GM12875 (cell line): Measurements from ENCODE around the gene LANCL3.

Experiments
- H3K4me3 ChIP-seq: one replicate; pipeline ENCODE4 v1.5.1; 2011; ENCODE audit warnings: low read depth, low read length, control low read depth
- TF ChIP-seq, protein P1 (sequence below): IDR thresholded peaks from 2 replicates; pipeline ENCODE4 v1.5.1; 2011; ENCODE audit warnings: low read depth, mild to moderate bottlenecking, control low read depth, inconsistent platforms, low read length, moderate library complexity, borderline replicate concordance; ENCODE audit not compliant: insufficient read depth

LANCL3 gene

DNA sequence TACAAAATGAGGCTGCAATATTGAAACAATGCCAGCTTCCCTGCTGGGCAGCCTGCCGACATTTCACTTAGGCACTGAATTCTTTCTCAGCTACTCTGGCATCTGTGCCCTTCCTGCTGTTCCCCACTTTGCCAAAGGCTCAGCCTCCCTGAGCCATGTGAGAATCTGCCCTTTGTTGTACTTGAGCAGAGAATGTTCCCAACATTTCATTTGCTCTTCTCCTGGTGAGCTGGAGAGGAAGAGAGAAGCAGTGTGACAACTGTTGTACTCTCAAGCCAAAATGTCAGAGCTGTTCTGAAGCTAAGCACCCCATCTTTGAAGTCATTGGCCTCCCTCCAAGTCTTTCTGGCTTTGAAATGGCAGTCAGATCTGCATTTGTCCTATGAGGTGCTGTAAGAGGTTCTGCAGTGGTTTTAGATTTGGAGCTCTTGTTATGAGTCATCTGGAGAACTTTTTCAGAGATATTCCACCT is 32.5 kb downstream of the LANCL3 start:
- TF ChIP-seq, protein P1, sequence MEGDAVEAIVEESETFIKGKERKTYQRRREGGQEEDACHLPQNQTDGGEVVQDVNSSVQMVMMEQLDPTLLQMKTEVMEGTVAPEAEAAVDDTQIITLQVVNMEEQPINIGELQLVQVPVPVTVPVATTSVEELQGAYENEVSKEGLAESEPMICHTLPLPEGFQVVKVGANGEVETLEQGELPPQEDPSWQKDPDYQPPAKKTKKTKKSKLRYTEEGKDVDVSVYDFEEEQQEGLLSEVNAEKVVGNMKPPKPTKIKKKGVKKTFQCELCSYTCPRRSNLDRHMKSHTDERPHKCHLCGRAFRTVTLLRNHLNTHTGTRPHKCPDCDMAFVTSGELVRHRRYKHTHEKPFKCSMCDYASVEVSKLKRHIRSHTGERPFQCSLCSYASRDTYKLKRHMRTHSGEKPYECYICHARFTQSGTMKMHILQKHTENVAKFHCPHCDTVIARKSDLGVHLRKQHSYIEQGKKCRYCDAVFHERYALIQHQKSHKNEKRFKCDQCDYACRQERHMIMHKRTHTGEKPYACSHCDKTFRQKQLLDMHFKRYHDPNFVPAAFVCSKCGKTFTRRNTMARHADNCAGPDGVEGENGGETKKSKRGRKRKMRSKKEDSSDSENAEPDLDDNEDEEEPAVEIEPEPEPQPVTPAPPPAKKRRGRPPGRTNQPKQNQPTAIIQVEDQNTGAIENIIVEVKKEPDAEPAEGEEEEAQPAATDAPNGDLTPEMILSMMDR: no peak
- no peak overlapping the region for H3K4me3 ChIP-seq

DNA sequence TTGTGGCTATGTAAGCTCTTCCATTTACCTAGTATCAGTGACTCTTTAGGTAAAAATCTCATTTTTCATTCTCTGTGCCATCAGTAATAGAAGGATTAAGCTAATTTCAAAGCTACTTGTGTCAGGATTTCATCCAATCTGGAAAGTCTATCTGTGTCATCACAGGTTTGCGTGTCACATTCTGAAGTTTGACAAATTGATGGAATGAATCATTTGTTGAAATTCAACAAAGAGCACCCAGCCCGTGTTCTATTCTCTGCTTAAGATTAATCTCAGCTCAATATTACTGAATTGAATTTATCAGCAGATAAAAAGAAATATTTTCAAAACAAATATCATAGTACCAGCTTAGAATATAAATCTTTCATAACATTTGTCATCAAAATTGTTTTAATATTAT is 35.8 kb downstream of the LANCL3 start:
- no peak overlapping the region for H3K4me3 ChIP-seq
- TF ChIP-seq, protein P1: no peak

DNA sequence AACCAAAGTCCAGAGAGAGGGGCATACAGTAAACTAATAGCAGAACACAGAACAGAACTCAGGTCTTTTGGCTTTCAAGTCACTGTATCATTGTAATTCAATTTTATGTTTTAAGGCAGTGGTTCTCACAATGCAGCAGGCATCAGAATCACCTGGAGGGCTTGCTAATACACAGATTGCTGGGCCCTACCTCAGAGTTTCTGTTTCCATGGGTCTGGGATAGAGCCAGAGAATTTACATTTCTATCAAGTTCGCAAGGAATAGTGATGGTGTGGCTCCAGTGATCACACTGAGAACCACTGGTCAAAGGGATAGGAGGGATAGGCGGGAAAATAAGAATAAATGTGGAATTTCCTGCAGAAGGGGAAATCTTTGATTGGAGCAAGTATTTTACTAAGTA is 36.7 kb downstream of the LANCL3 start:
- H3K4me3 ChIP-seq: no peak overlapping the region
- TF ChIP-seq, protein P1: no peak

GRCh38 chrX:37609727-37610126 is 38.3 kb downstream of the LANCL3 start:
- TF ChIP-seq, protein P1: no peak
- no peak overlapping the region for H3K4me3 ChIP-seq

- TF ChIP-seq, protein P1: no peak
- H3K4me3 ChIP-seq: no peak overlapping the region
Measured at GRCh38 chrX:37613933-37614332, 42.5 kb downstream of the LANCL3 start.

- TF ChIP-seq, protein P1: no peak
- no peak overlapping the region for H3K4me3 ChIP-seq
Measured at GRCh38 chrX:37627602-37628001, 56.1 kb downstream of the LANCL3 start.

GRCh38 chrX:37638047-37638446 is 66.6 kb downstream of the LANCL3 start:
- TF ChIP-seq, protein P1: no peak
- H3K4me3 ChIP-seq: no peak overlapping the region
